Activated naive CD4-positive, alpha-beta T cell treated with anti-CD3 and anti-CD28 coated beads, Interleukin-2, amount 50 U/mL, for 72 hours (primary cell): ENCODE data around the gene CCDC150. TPM values are rescaled to one million over a fixed set of nuclear protein-coding genes. Genes with fewer than 3 reads are reported as not detected.

Experiments used
- ATAC-seq, 2 donors: fragments of 150-1000 bp; cut with Tn5 transposase; 2 replicates each; pipeline ENCODE4 v1.10.0; 2021; ENCODE audit warnings: mild to moderate bottlenecking in 2 of 2, moderate library complexity in 2 of 2
- DNase-seq, 2 donors: peaks; one replicate each; pipeline ENCODE4 v3.0.0; 2021 to 2022; ENCODE audit warnings: low spot score in 2 of 2
- H3K27ac Mint-ChIP-seq, 2 donors: one replicate each; pipeline ENCODE4 v1.8.0; 2022; ENCODE audit warnings: mild to moderate bottlenecking in 2 of 2, mixed read lengths in 2 of 2
- H3K36me3 Mint-ChIP-seq, 2 donors: one replicate each; pipeline ENCODE4 v1.8.0; 2022; ENCODE audit warnings: mixed read lengths in 2 of 2
- H3K9me3 Mint-ChIP-seq, 2 donors: one replicate each; pipeline ENCODE4 v1.8.0; 2022; ENCODE audit warnings: mixed read lengths in 2 of 2
- total RNA-seq, 2 donors: library from RNA; stranded (reverse); gene quantifications; one replicate each; pipeline ENCODE4 v1.2.3, GENCODE V29; 2022

The CCDC150 gene
- total RNA-seq, 2 donors from 2014 or later, result 23.3 to 24.0 TPM

GRCh38 chr2:196610796-196611195, 28.7 kb upstream of the CCDC150 start:
- DNase-seq, result no peak
- no peaks in the 10 kb centered on the region for H3K9me3 Mint-ChIP-seq
- no peaks in the 10 kb centered on the region for H3K36me3 Mint-ChIP-seq
- H3K27ac Mint-ChIP-seq, result no peak overlapping the region
- no peak for ATAC-seq

- DNase-seq (no peak), ATAC-seq (no peak)
- no peaks in the 10 kb centered on the region for H3K9me3 Mint-ChIP-seq
- no peaks in the 10 kb centered on the region for H3K36me3 Mint-ChIP-seq
- H3K27ac Mint-ChIP-seq, result no peak overlapping the region
These were observed 26.2 kb upstream of the CCDC150 start for GRCh38 chr2:196613302-196613701.

DNA sequence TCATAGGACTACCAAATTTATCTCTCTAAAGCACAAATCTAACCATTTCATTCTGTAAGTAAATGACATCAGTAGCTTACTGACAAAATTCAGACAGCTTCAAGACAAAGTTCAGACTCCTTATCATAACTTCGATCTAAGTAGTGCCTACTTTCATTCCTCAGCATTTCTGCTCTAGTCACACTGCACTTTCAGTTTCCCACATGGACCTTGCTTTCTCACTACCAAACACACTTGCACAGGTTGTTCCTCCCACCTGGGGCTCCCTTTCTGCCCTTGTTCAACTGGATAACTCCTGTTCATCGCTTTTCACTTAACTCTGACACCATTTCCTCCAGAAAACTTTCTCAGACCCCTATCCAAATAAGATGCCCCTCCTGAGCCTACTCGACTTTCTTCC, 22.1 kb upstream of the CCDC150 start:
- no peak for DNase-seq

DNA sequence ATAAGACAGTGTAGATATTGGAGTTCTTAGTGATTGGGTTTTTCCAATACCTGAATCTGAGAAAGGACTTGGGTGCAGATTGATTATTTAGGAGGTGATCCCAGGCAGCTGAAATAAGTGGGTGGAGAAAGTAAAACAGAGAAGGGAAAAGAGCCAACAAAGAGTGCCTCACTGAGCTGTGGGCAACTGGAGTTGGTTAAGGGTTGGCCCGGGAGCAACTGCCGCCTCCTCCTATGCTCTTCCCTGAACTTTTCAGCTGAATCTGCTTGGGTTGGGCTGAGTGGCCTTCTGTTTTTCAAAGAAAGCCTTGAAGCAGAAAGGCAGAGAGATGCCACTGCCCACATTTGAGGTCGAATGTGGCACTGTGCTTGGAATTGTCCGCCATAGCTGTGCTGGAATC, 20.9 kb upstream of the CCDC150 start:
- ATAC-seq (no peak), DNase-seq (no peak)
- Mint-ChIP-seq H3K36me3 (no peaks in the 10 kb centered on the region), H3K9me3 (peaks cover 0 to 10% of the 10 kb centered on the region in 2 donors), H3K27ac (no peak overlapping the region)

More for the DNA sequence above, 22.1 kb upstream of the CCDC150 start:
- Mint-ChIP-seq H3K36me3 (no peaks in the 10 kb centered on the region), H3K9me3 (peaks cover 0 to 3% of the 10 kb centered on the region in 2 donors), H3K27ac (no peak overlapping the region)
- no peak for ATAC-seq

DNA sequence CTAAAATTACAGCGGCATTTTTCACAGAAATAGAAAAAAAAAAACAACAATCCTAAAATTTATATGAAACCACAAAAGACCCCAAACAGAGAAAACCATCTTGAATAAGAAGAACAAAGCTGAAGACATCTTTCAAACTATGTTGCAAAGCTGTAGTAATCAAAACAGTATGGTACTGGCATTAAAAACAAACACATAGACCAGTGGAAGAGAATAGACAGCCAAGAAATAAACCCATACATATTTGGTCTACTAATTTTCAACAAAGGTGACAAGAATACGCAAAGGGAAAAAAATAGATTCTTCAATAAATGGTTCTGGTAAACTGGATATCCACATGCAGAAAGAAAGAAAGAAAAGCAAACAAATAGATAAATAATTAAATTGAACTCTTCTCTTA, 9.0 kb upstream of the CCDC150 start:
- H3K27ac Mint-ChIP-seq, result no peak overlapping the region
- ATAC-seq, result no peak
- H3K9me3 Mint-ChIP-seq, result peaks cover 7 to 13% of the 10 kb centered on the region in 2 donors
- no peak for DNase-seq
- peaks cover 6 to 9% of the 10 kb centered on the region in 2 donors for H3K36me3 Mint-ChIP-seq

- no peak overlapping the region for H3K27ac Mint-ChIP-seq
- ATAC-seq, result no peak
- peaks cover 7 to 11% of the 10 kb centered on the region in 2 donors for H3K9me3 Mint-ChIP-seq
These were observed 4.4 kb upstream of the CCDC150 start for GRCh38 chr2:196635156-196635555.

GRCh38 chr2:196638765-196639164, 750 bp upstream of the CCDC150 start:
- DNase-seq (no peak), ATAC-seq (no peak)
- Mint-ChIP-seq H3K36me3 (peaks cover 0 to 14% of the 10 kb centered on the region in 2 donors), H3K27ac (peak overlapping the region in 1 of 2 donors; percentile 92), H3K9me3 (no peaks in the 10 kb centered on the region)

More at GRCh38 chr2:196635156-196635555, 4.4 kb upstream of the CCDC150 start:
- no peak for DNase-seq
- peaks cover 9 to 20% of the 10 kb centered on the region in 2 donors for H3K36me3 Mint-ChIP-seq

DNA sequence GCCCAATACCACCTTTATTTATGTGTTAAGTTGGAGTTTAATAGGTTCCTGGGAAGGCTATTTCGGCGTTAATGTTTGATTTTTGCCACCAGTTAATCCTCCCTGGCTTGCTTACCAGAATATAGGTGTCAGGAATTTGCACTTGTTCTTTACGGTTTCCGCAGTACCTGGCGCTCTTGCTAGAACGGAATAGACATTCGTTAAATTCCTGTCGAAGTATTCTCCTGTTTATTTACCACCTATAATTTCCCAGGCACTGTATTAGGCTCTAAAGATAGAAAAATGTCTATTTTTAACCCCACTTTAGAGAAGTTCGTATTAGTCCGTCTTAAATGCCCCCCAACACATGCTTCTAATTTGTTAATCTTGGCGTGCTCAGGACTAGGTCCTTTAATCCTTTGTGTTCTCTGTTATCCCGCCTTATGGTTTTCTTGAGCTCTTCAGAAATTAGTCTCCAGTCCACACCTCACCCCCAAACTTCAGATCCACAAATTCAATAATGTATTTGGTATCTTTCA, 575 bp downstream of the CCDC150 start:
- peaks cover 0 to 14% of the 10 kb centered on the region in 2 donors for H3K36me3 Mint-ChIP-seq
- no peak for DNase-seq
- peak overlapping the region in 1 of 2 donors; percentile 92 for H3K27ac Mint-ChIP-seq
- H3K9me3 Mint-ChIP-seq, result no peaks in the 10 kb centered on the region
- no peak for ATAC-seq

GRCh38 chr2:196649202-196649601, 9.7 kb downstream of the CCDC150 start:
- ATAC-seq (no peak), DNase-seq (no peak)
- H3K36me3 Mint-ChIP-seq, result peaks cover 37 to 46% of the 10 kb centered on the region in 2 donors
- peaks cover 32 to 36% of the 10 kb centered on the region in 2 donors for H3K9me3 Mint-ChIP-seq
- H3K27ac Mint-ChIP-seq, result no peak overlapping the region

- Mint-ChIP-seq H3K27ac (no peak overlapping the region), H3K36me3 (peaks cover 43 to 46% of the 10 kb centered on the region in 2 donors), H3K9me3 (peaks cover 38 to 42% of the 10 kb centered on the region in 2 donors)
- no peak for DNase-seq
- no peak for ATAC-seq
These were observed 12.0 kb downstream of the CCDC150 start for GRCh38 chr2:196651387-196652094.

GRCh38 chr2:196652869-196653268, 13.4 kb downstream of the CCDC150 start:
- Mint-ChIP-seq H3K36me3 (peaks cover 43 to 53% of the 10 kb centered on the region in 2 donors), H3K27ac (no peak overlapping the region), H3K9me3 (peaks cover 38 to 42% of the 10 kb centered on the region in 2 donors)
- no peak for DNase-seq
- no peak for ATAC-seq

DNA sequence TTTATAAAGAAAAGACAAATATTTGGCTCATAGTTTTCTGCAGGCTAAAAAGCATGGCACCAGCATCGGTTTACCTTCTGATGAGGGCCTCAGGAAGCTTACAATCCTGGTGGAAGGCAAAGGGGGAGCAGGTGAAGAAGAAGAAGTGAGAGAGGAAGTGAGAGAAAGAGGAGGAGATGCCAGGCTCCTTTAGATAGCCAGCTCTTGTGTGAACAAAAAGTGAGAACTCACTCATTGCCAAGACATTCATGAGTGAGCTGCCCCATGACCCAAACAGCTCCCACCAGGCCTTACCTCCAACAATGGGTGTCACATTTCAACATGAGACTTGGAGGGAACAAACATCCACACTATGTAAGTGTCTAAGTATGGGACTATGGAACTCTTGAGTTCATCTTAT, 14.3 kb downstream of the CCDC150 start:
- peaks cover 38 to 42% of the 10 kb centered on the region in 2 donors for H3K9me3 Mint-ChIP-seq
- DNase-seq, result no peak
- H3K27ac Mint-ChIP-seq, result no peak overlapping the region
- peaks cover 43 to 53% of the 10 kb centered on the region in 2 donors for H3K36me3 Mint-ChIP-seq
- ATAC-seq, result no peak

- ATAC-seq, result no peak
- Mint-ChIP-seq H3K9me3 (peaks cover 29% of the 10 kb centered on the region in 2 donors), H3K36me3 (peaks cover 30 to 37% of the 10 kb centered on the region in 2 donors), H3K27ac (no peak overlapping the region)
- no peak for DNase-seq
These were observed 16.2 kb downstream of the CCDC150 start for GRCh38 chr2:196655761-196656160.

DNA sequence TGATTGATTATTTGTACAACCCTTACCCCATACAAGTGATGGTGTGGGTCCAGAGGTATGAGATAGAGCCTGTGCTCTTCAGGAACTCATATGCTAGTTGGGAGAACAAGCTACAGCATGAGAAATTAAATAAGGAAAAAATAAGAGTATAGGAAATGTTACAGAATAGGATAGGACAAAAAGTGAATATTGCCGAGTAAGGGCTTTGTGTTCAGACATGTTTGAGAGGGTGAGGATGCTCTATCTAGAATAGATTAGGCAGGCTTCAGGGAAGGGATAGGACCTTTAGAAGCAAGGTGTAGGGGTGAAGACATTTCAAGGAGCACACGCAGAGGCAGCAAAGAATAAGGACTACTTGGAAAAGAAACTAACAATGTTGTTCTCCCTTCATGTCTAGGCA, 17.8 kb downstream of the CCDC150 start:
- ATAC-seq (no peak), DNase-seq (no peak)
- H3K36me3 Mint-ChIP-seq, result peaks cover 14 to 21% of the 10 kb centered on the region in 2 donors
- H3K27ac Mint-ChIP-seq, result no peak overlapping the region
- H3K9me3 Mint-ChIP-seq, result peaks cover 15% of the 10 kb centered on the region in 2 donors

- Mint-ChIP-seq H3K27ac (no peak overlapping the region), H3K36me3 (peaks cover 0 to 6% of the 10 kb centered on the region in 2 donors), H3K9me3 (no peaks in the 10 kb centered on the region)
- ATAC-seq, result no peak
- no peak for DNase-seq
These were observed 20.3 kb downstream of the CCDC150 start for GRCh38 chr2:196659844-196660243.

- DNase-seq (no peak), ATAC-seq (no peak)
- Mint-ChIP-seq H3K36me3 (peaks cover 0 to 6% of the 10 kb centered on the region in 2 donors), H3K27ac (no peak overlapping the region), H3K9me3 (no peaks in the 10 kb centered on the region)
These were observed 20.7 kb downstream of the CCDC150 start for GRCh38 chr2:196660244-196660643.

- Mint-ChIP-seq H3K9me3 (no peaks in the 10 kb centered on the region), H3K36me3 (no peaks in the 10 kb centered on the region), H3K27ac (no peak overlapping the region)
- DNase-seq (no peak), ATAC-seq (no peak)
These were observed 30.8 kb downstream of the CCDC150 start for GRCh38 chr2:196670342-196670741.

DNA sequence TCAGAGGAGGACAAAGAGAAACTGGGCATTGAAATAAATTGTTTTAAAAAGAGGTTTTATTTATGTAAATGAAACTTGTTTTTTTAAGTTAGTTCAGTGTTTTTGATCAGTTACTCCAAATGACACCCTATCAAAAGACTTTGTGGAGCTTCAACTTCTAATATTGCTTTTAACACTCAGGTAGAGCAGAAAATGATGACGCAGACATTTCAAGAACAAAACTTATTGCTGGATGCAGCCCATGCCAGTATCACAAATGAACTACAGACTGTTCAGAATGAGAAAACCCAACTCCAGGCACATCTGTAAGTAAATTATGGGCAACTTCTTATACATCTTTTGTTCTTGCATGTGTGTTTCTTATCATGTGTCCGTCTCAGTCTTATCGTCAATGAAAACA, 36.4 kb downstream of the CCDC150 start:
- H3K36me3 Mint-ChIP-seq, result peaks cover 0 to 6% of the 10 kb centered on the region in 2 donors
- DNase-seq (no peak), ATAC-seq (no peak)
- H3K27ac Mint-ChIP-seq, result no peak overlapping the region
- no peaks in the 10 kb centered on the region for H3K9me3 Mint-ChIP-seq
